DND-41 (cell line): ENCODE results near the gene FCGR1A.
"Not testable (repeated sequence)": the region's sequence is repeated elsewhere in the genome, so short reads cannot be mapped to it uniquely, and the experiment has no call there.

Source experiments
- ATAC-seq: fragments of 200-7000 bp; cut with Tn5 transposase; 3 replicates; pipeline ENCODE4 v1.9.1; 2021; ENCODE audit warnings: low read depth; ENCODE audit not compliant: insufficient read depth
- DNase-seq: peaks from one replicate; pipeline ENCODE4 v3.0.0-alpha.2; 2020
- H2AFZ ChIP-seq: 2 replicates; pipeline ENCODE4 v1.6.0; 2012; ENCODE audit warnings: low read depth, low read length
- H3K27ac ChIP-seq: 2 replicates; pipeline ENCODE4 v1.5.1; 2012; ENCODE audit warnings: low read length, inconsistent platforms
- H3K27me3 ChIP-seq: fragments of 200-600 bp; sonication (generic); 2 replicates; pipeline ENCODE4 v1.6.0; 2012; ENCODE audit warnings: low read length, mild to moderate bottlenecking, inconsistent platforms; ENCODE audit not compliant: insufficient read depth, poor library complexity
- H3K36me3 ChIP-seq: 2 replicates; pipeline ENCODE4 v1.5.1; 2012; ENCODE audit warnings: low read length, inconsistent platforms; ENCODE audit not compliant: insufficient read depth
- H3K4me1 ChIP-seq: 2 replicates; pipeline ENCODE4 v1.5.1; 2012; ENCODE audit warnings: mild to moderate bottlenecking, low read length; ENCODE audit not compliant: insufficient read depth
- H3K4me2 ChIP-seq: 2 replicates; pipeline ENCODE4 v1.6.0; 2012; ENCODE audit warnings: mild to moderate bottlenecking, moderate library complexity, low read length, inconsistent platforms; ENCODE audit not compliant: insufficient read depth
- H3K4me3 ChIP-seq, 2 experiments: fragments of 200-600 bp in 1 of 2; shearing (Covaris generic) in 1 of 2; 2 replicates each; pipeline ENCODE4 v1.5.1; 2012 to 2016; ENCODE audit warnings: inconsistent platforms in 2 of 2, low read length in 2 of 2, mild to moderate bottlenecking in 2 of 2, low read depth in 1 of 2, moderate library complexity in 1 of 2
- H3K79me2 ChIP-seq: 2 replicates; pipeline ENCODE4 v1.6.0; 2012; ENCODE audit warnings: low read length, inconsistent platforms; ENCODE audit not compliant: insufficient read depth
- H3K9ac ChIP-seq: 2 replicates; pipeline ENCODE4 v1.6.0; 2012; ENCODE audit warnings: low read depth, mild to moderate bottlenecking, inconsistent platforms, low read length, moderate library complexity
- H3K9me3 ChIP-seq: 2 replicates; pipeline ENCODE4 v1.5.1; 2012; ENCODE audit warnings: low read length, moderate library complexity, mild to moderate bottlenecking, inconsistent platforms; ENCODE audit not compliant: insufficient read depth, severe bottlenecking
- H4K20me1 ChIP-seq: 2 replicates; pipeline ENCODE4 v1.6.0; 2012; ENCODE audit warnings: low read length; ENCODE audit not compliant: insufficient read depth

The FCGR1A gene

GRCh38 chr1:149747359-149748143, 34.9 kb upstream of the FCGR1A start:
- H3K4me1 ChIP-seq, H2AFZ ChIP-seq, ATAC-seq, H3K4me2 ChIP-seq, H4K20me1 ChIP-seq, H3K9me3 ChIP-seq, H3K4me3 ChIP-seq, H3K9ac ChIP-seq, H3K27ac ChIP-seq, H3K27me3 ChIP-seq, H3K36me3 ChIP-seq, DNase-seq, H3K79me2 ChIP-seq: not testable (repeated sequence)

- not testable (repeated sequence) for ATAC-seq, DNase-seq, H3K4me1 ChIP-seq, H3K27ac ChIP-seq, H3K27me3 ChIP-seq, H4K20me1 ChIP-seq, H2AFZ ChIP-seq, H3K36me3 ChIP-seq, H3K4me2 ChIP-seq, H3K79me2 ChIP-seq, H3K4me3 ChIP-seq, H3K9ac ChIP-seq, H3K9me3 ChIP-seq
Observed at GRCh38 chr1:149748144-149748500, 34.4 kb upstream of the FCGR1A start.

- not testable (repeated sequence) for H3K27ac ChIP-seq, H3K27me3 ChIP-seq, H4K20me1 ChIP-seq, H3K4me2 ChIP-seq, H3K36me3 ChIP-seq, DNase-seq, ATAC-seq, H3K4me1 ChIP-seq, H2AFZ ChIP-seq, H3K79me2 ChIP-seq, H3K4me3 ChIP-seq, H3K9ac ChIP-seq, H3K9me3 ChIP-seq
Observed at GRCh38 chr1:149750562-149750961, 31.9 kb upstream of the FCGR1A start.

GRCh38 chr1:149752186-149752585, 30.3 kb upstream of the FCGR1A start:
- not testable (repeated sequence) for DNase-seq, H2AFZ ChIP-seq, ATAC-seq, H3K27me3 ChIP-seq, H3K27ac ChIP-seq, H3K9me3 ChIP-seq, H3K9ac ChIP-seq, H3K4me2 ChIP-seq, H3K36me3 ChIP-seq, H3K4me1 ChIP-seq, H4K20me1 ChIP-seq, H3K4me3 ChIP-seq, H3K79me2 ChIP-seq

GRCh38 chr1:149753466-149753865, 29.0 kb upstream of the FCGR1A start:
- H3K9ac ChIP-seq, H4K20me1 ChIP-seq, H3K4me2 ChIP-seq, H2AFZ ChIP-seq, H3K27ac ChIP-seq, H3K36me3 ChIP-seq, H3K9me3 ChIP-seq, H3K4me1 ChIP-seq, H3K27me3 ChIP-seq, H3K79me2 ChIP-seq, H3K4me3 ChIP-seq: not testable (repeated sequence)
- peak; percentile 27 for DNase-seq
- peak; percentile 77 for ATAC-seq

- H3K9ac ChIP-seq = not testable (repeated sequence)
Observed at GRCh38 chr1:149755294-149755693, 27.2 kb upstream of the FCGR1A start.

GRCh38 chr1:149762294-149762693, 20.2 kb upstream of the FCGR1A start:
- H3K4me3 ChIP-seq, DNase-seq, H3K79me2 ChIP-seq, H3K27me3 ChIP-seq, H2AFZ ChIP-seq, H3K36me3 ChIP-seq, H4K20me1 ChIP-seq, H3K27ac ChIP-seq, H3K9ac ChIP-seq, H3K9me3 ChIP-seq, ATAC-seq, H3K4me2 ChIP-seq: not testable (repeated sequence)
- peaks cover 22% of the 10 kb centered on the region for H3K4me1 ChIP-seq

More at GRCh38 chr1:149755294-149755693, 27.2 kb upstream of the FCGR1A start:
- not testable (repeated sequence) for DNase-seq, H3K27me3 ChIP-seq, H3K27ac ChIP-seq, H3K79me2 ChIP-seq, H3K4me1 ChIP-seq, H3K36me3 ChIP-seq, H4K20me1 ChIP-seq, H2AFZ ChIP-seq, H3K4me2 ChIP-seq, H3K9me3 ChIP-seq, H3K4me3 ChIP-seq, ATAC-seq

GRCh38 chr1:149764087-149764800, 18.2 kb upstream of the FCGR1A start:
- H3K27me3 ChIP-seq, H3K27ac ChIP-seq: not testable (repeated sequence)
- 0 out of 3 replicates have a peak, but pooled peaks have one; percentile 42 for ATAC-seq

More at GRCh38 chr1:149764087-149764800, 18.2 kb upstream of the FCGR1A start:
- peaks cover 22% of the 10 kb centered on the region for H3K4me1 ChIP-seq
- not testable (repeated sequence) for H3K36me3 ChIP-seq, H4K20me1 ChIP-seq, DNase-seq, H3K4me3 ChIP-seq, H3K4me2 ChIP-seq, H2AFZ ChIP-seq, H3K9ac ChIP-seq, H3K9me3 ChIP-seq, H3K79me2 ChIP-seq
